Naive thymus-derived CD4-positive, alpha-beta T cell (primary cell): ENCODE results near the gene HPGDS. TPM values are rescaled to one million over a fixed set of nuclear protein-coding genes. Genes with fewer than 3 reads are reported as not detected.
A peak's percentile ranks its signal among the peaks of the same experiment; 100 is the strongest.

ENCODE experiments used
- ATAC-seq: fragments of 150-1000 bp; cut with Tn5 transposase; 2 replicates; pipeline ENCODE4 v1.10.0; 2021; ENCODE audit warnings: mild to moderate bottlenecking, moderate library complexity
- CTCF ChIA-PET: fragments of 350-600 bp; sonication (Branson Sonifier 250); formaldehyde crosslinking; loops from one replicate; lab custom pipeline; 2021; ENCODE audit warnings: antibody characterized with exemption; lab: Charles Lee
- POLR2A ChIA-PET: fragments of 350-600 bp; sonication (Branson Sonifier 250); formaldehyde crosslinking; loops from one replicate; lab custom pipeline; 2021; ENCODE audit warnings: antibody characterized with exemption, inconsistent platforms; lab: Charles Lee
- DNase-seq, 9 donors: peaks; one replicate each; pipeline versions ENCODE4 v3.0.0 to v3.0.0-alpha.2; 2020 to 2022; ENCODE audit warnings: mixed read lengths in 1 of 9
- H3K27ac ChIP-seq: one replicate; pipeline ENCODE4 v1.7.0; 2013; ENCODE audit warnings: mild to moderate bottlenecking, low read depth, low read length, moderate library complexity
- H3K27me3 ChIP-seq, 2 donors: one replicate each; pipeline ENCODE4 v1.7.0; 2013; ENCODE audit warnings: low read length in 2 of 2, mild to moderate bottlenecking in 2 of 2, moderate library complexity in 2 of 2; ENCODE audit not compliant: control insufficient read depth in 2 of 2, insufficient read depth in 2 of 2
- H3K36me3 ChIP-seq, 3 experiments: 1 replicate in 2 of 3; 2 replicates in 1 of 3; pipeline ENCODE4 v1.7.0; 2013; ENCODE audit warnings: low read length in 3 of 3, mild to moderate bottlenecking in 3 of 3, moderate library complexity in 1 of 3; ENCODE audit not compliant: insufficient read depth in 3 of 3, control insufficient read depth in 2 of 3
- H3K4me1 ChIP-seq, 2 donors: one replicate each; pipeline ENCODE4 v1.7.0; 2013; ENCODE audit warnings: low read length in 2 of 2, mild to moderate bottlenecking in 2 of 2, moderate library complexity in 1 of 2; ENCODE audit not compliant: control insufficient read depth in 2 of 2, insufficient read depth in 2 of 2
- H3K4me3 ChIP-seq: 2 replicates; pipeline ENCODE4 v1.7.0; 2013; ENCODE audit warnings: mild to moderate bottlenecking, low read length
- H3K9me3 ChIP-seq, 3 experiments: 1 replicate in 2 of 3; 2 replicates in 1 of 3; pipeline ENCODE4 v1.7.0; 2013; ENCODE audit warnings: low read length in 3 of 3; ENCODE audit not compliant: control insufficient read depth in 2 of 3
- H3K27ac Mint-ChIP-seq, 9 donors: one replicate each; pipeline ENCODE4 v1.8.0; 2020 to 2022; ENCODE audit warnings: mixed read lengths in 9 of 9, mild to moderate bottlenecking in 8 of 9, moderate library complexity in 5 of 9, inconsistent platforms in 2 of 9
- H3K27me3 Mint-ChIP-seq, 5 donors: one replicate each; pipeline ENCODE4 v1.8.0; 2021 to 2022; ENCODE audit warnings: mixed read lengths in 5 of 5, mild to moderate bottlenecking in 1 of 5
- H3K36me3 Mint-ChIP-seq, 5 donors: one replicate each; pipeline ENCODE4 v1.8.0; 2020 to 2022; ENCODE audit warnings: mixed read lengths in 5 of 5, mild to moderate bottlenecking in 3 of 5, inconsistent platforms in 1 of 5
- H3K4me1 Mint-ChIP-seq, 7 donors: one replicate each; pipeline ENCODE4 v1.8.0; 2020 to 2022; ENCODE audit warnings: mixed read lengths in 7 of 7, mild to moderate bottlenecking in 3 of 7, inconsistent platforms in 1 of 7
- H3K4me3 Mint-ChIP-seq, 10 donors: one replicate each; pipeline ENCODE4 v1.8.0; 2020 to 2022; ENCODE audit warnings: mild to moderate bottlenecking in 10 of 10, mixed read lengths in 10 of 10, moderate library complexity in 6 of 10, inconsistent platforms in 2 of 10
- H3K9me3 Mint-ChIP-seq, 11 donors: one replicate each; pipeline ENCODE4 v1.8.0; 2020 to 2022; ENCODE audit warnings: mixed read lengths in 11 of 11, mild to moderate bottlenecking in 4 of 11, inconsistent platforms in 1 of 11, moderate library complexity in 1 of 11
- intact Hi-C, 2 donors: fragments of 100-400 bp; cut with micrococcal nuclease; formaldehyde crosslinking; loops; one replicate each; pipeline ENCODE4 v1.15.1; 2023
- polyA plus RNA-seq, 2 donors: library from polyadenylated mRNA; unstranded; fragments of 300-500 nt; fragmentation: Illumina TruSeq; gene quantifications; one replicate each; pipeline ENCODE4 v1.2.3, GENCODE V29; 2021
- total RNA-seq, 6 experiments: library from RNA in 5 of 6; stranded (reverse) in 5 of 6; gene quantifications; 1 replicate in 5 of 6; 2 replicates in 1 of 6; pipeline ENCODE4 v1.2.3 and lab custom pipeline; 2021 to 2026

The HPGDS gene
- total and polyA plus RNA-seq, 7 experiments from 2014 or later, result 0.72 to 2.3 TPM; not detected in 5

GRCh38 chr4:94359838-94360237 lies 17.2 kb upstream of the HPGDS start:
- CTCF ChIA-PET, result interaction anchor here (0.7 kb wide), 1 partner anchor 702 kb away, joined by 4 read pairs; no protein-coding TSS in a partner anchor
- POLR2A ChIA-PET, result no interaction called here

GRCh38 chr4:94359221-94359620 lies 16.6 kb upstream of the HPGDS start:
- Mint-ChIP-seq H3K4me3 (no peak overlapping the region), H3K36me3 (no peaks in the 10 kb centered on the region), H3K9me3 (peaks cover 0 to 2% (median 0%) of the 10 kb centered on the region in 11 donors), H3K4me1 (no peaks in the 10 kb centered on the region), H3K27ac (no peak overlapping the region), H3K27me3 (peaks cover 0 to 8% (median 3%) of the 10 kb centered on the region in 5 donors)
- no peak overlapping the region for H3K27ac ChIP-seq
- DNase-seq (no peak), ATAC-seq (no peak)
- no peak overlapping the region for H3K4me3 ChIP-seq
- POLR2A ChIA-PET, result no interaction called here
- no peaks in the 10 kb centered on the region for H3K4me1 ChIP-seq
- CTCF ChIA-PET, result interaction anchor here (0.7 kb wide), 1 partner anchor 702 kb away, joined by 4 read pairs; no protein-coding TSS in a partner anchor
- intact Hi-C loops, result no loop called here
- H3K9me3 ChIP-seq, result no peaks in the 10 kb centered on the region
- no peaks in the 10 kb centered on the region for H3K27me3 ChIP-seq
- H3K36me3 ChIP-seq, result no peaks in the 10 kb centered on the region

More at GRCh38 chr4:94359838-94360237, 17.2 kb upstream of the HPGDS start:
- no peaks in the 10 kb centered on the region for H3K27me3 ChIP-seq
- intact Hi-C loops, result no loop called here
- Mint-ChIP-seq H3K4me3 (no peak overlapping the region), H3K27ac (no peak overlapping the region), H3K9me3 (peaks cover 0 to 2% (median 0%) of the 10 kb centered on the region in 11 donors), H3K4me1 (no peaks in the 10 kb centered on the region), H3K36me3 (no peaks in the 10 kb centered on the region), H3K27me3 (peaks cover 0 to 8% (median 2%) of the 10 kb centered on the region in 5 donors)
- H3K9me3 ChIP-seq, result no peaks in the 10 kb centered on the region
- H3K27ac ChIP-seq, result no peak overlapping the region
- ATAC-seq (no peak), DNase-seq (no peak)
- no peak overlapping the region for H3K4me3 ChIP-seq
- H3K4me1 ChIP-seq, result no peaks in the 10 kb centered on the region
- no peaks in the 10 kb centered on the region for H3K36me3 ChIP-seq

GRCh38 chr4:94358101-94358500 lies 15.5 kb upstream of the HPGDS start:
- H3K36me3 Mint-ChIP-seq, result no peaks in the 10 kb centered on the region
- no peak overlapping the region for H3K27ac ChIP-seq
- H3K4me1 ChIP-seq, result no peaks in the 10 kb centered on the region
- H3K4me1 Mint-ChIP-seq, result no peaks in the 10 kb centered on the region
- H3K36me3 ChIP-seq, result no peaks in the 10 kb centered on the region
- peaks cover 0 to 4% (median 0%) of the 10 kb centered on the region in 11 donors for H3K9me3 Mint-ChIP-seq
- intact Hi-C loops, result no loop called here
- H3K4me3 Mint-ChIP-seq, result no peak overlapping the region
- DNase-seq (no peak), ATAC-seq (no peak)
- H3K9me3 ChIP-seq, result no peaks in the 10 kb centered on the region
- H3K27ac Mint-ChIP-seq, result no peak overlapping the region
- ChIA-PET CTCF (no interaction called here), POLR2A (no interaction called here)
- H3K27me3 ChIP-seq, result no peaks in the 10 kb centered on the region
- peaks cover 0 to 8% (median 5%) of the 10 kb centered on the region in 5 donors for H3K27me3 Mint-ChIP-seq
- no peak overlapping the region for H3K4me3 ChIP-seq

- no peaks in the 10 kb centered on the region for H3K9me3 ChIP-seq
- CTCF ChIA-PET, result no interaction called here
- no peaks in the 10 kb centered on the region for H3K36me3 Mint-ChIP-seq
- POLR2A ChIA-PET, result no interaction called here
- no peak overlapping the region for H3K4me3 Mint-ChIP-seq
- H3K9me3 Mint-ChIP-seq, result peaks cover 0 to 4% (median 0%) of the 10 kb centered on the region in 11 donors
- no peaks in the 10 kb centered on the region for H3K4me1 ChIP-seq
- H3K27ac ChIP-seq, result no peak overlapping the region
- ATAC-seq (no peak), DNase-seq (no peak)
- H3K27me3 Mint-ChIP-seq, result peaks cover 0 to 8% (median 6%) of the 10 kb centered on the region in 5 donors
- no peak overlapping the region for H3K4me3 ChIP-seq
- intact Hi-C loops, result no loop called here
- no peaks in the 10 kb centered on the region for H3K27me3 ChIP-seq
- H3K27ac Mint-ChIP-seq, result no peak overlapping the region
- H3K4me1 Mint-ChIP-seq, result peaks cover 0 to under 1% (median 0%) of the 10 kb centered on the region in 7 donors
- H3K36me3 ChIP-seq, result no peaks in the 10 kb centered on the region
Measured at GRCh38 chr4:94357624-94358023, 15.0 kb upstream of the HPGDS start.

- intact Hi-C loops, result no loop called here
- no peak overlapping the region for H3K27ac Mint-ChIP-seq
- Histone ChIP-seq H3K27ac (no peak overlapping the region), H3K4me1 (no peaks in the 10 kb centered on the region), H3K4me3 (no peak overlapping the region), H3K9me3 (no peaks in the 10 kb centered on the region), H3K27me3 (no peaks in the 10 kb centered on the region), H3K36me3 (no peaks in the 10 kb centered on the region)
- no peak for DNase-seq
- no peak for ATAC-seq
- POLR2A ChIA-PET, result no interaction called here
- peaks cover 9 to 14% (median 11%) of the 10 kb centered on the region in 5 donors for H3K27me3 Mint-ChIP-seq
- H3K9me3 Mint-ChIP-seq, result peaks cover 0 to 4% (median 0%) of the 10 kb centered on the region in 11 donors
- H3K4me3 Mint-ChIP-seq, result no peak overlapping the region
- H3K36me3 Mint-ChIP-seq, result no peaks in the 10 kb centered on the region
- CTCF ChIA-PET, result no interaction called here
- peaks cover 0 to 12% (median 8%) of the 10 kb centered on the region in 7 donors for H3K4me1 Mint-ChIP-seq
Measured at GRCh38 chr4:94356444-94356843, 13.8 kb upstream of the HPGDS start.

- no peak overlapping the region for H3K27ac ChIP-seq
- peaks cover 17 to 26% (median 20%) of the 10 kb centered on the region in 5 donors for H3K27me3 Mint-ChIP-seq
- H3K4me1 ChIP-seq, result no peaks in the 10 kb centered on the region
- peaks cover 0 to 4% (median 0%) of the 10 kb centered on the region in 11 donors for H3K9me3 Mint-ChIP-seq
- DNase-seq (no peak), ATAC-seq (peak; percentile 24)
- H3K4me3 Mint-ChIP-seq, result no peak overlapping the region
- H3K27me3 ChIP-seq, result no peaks in the 10 kb centered on the region
- ChIA-PET CTCF (interaction anchor here (0.9 kb wide), 1 partner anchor 8 kb away, joined by 3 read pairs; no protein-coding TSS in a partner anchor), POLR2A (no interaction called here)
- H3K36me3 Mint-ChIP-seq, result no peaks in the 10 kb centered on the region
- H3K4me1 Mint-ChIP-seq, result peaks cover 0 to 13% (median 8%) of the 10 kb centered on the region in 7 donors
- H3K9me3 ChIP-seq, result no peaks in the 10 kb centered on the region
- H3K36me3 ChIP-seq, result no peaks in the 10 kb centered on the region
- no peak overlapping the region for H3K4me3 ChIP-seq
- intact Hi-C loops, result no loop called here
- H3K27ac Mint-ChIP-seq, result no peak overlapping the region
Measured at GRCh38 chr4:94354474-94354896, 11.8 kb upstream of the HPGDS start.

- H3K27ac ChIP-seq, result no peak overlapping the region
- intact Hi-C loops, result no loop called here
- CTCF ChIA-PET, result no interaction called here
Measured at GRCh38 chr4:94352996-94353395, 10.4 kb upstream of the HPGDS start.

More at GRCh38 chr4:94352996-94353395, 10.4 kb upstream of the HPGDS start:
- ATAC-seq (no peak), DNase-seq (no peak)
- H3K27ac Mint-ChIP-seq, result no peak overlapping the region
- H3K36me3 Mint-ChIP-seq, result no peaks in the 10 kb centered on the region
- POLR2A ChIA-PET, result no interaction called here
- no peaks in the 10 kb centered on the region for H3K4me1 ChIP-seq
- H3K9me3 Mint-ChIP-seq, result peaks cover 0 to 2% (median 0%) of the 10 kb centered on the region in 11 donors
- no peak overlapping the region for H3K4me3 ChIP-seq
- H3K36me3 ChIP-seq, result no peaks in the 10 kb centered on the region
- H3K27me3 ChIP-seq, result no peaks in the 10 kb centered on the region
- H3K4me3 Mint-ChIP-seq, result no peak overlapping the region
- H3K27me3 Mint-ChIP-seq, result peaks cover 16 to 26% (median 20%) of the 10 kb centered on the region in 5 donors
- H3K4me1 Mint-ChIP-seq, result peaks cover 0 to 17% (median 11%) of the 10 kb centered on the region in 7 donors
- no peaks in the 10 kb centered on the region for H3K9me3 ChIP-seq
